Transverse colon (tissue), 4 donors: ENCODE measurements around the gene PNISR. TPM values are rescaled to one million over a fixed set of nuclear protein-coding genes. Genes with fewer than 3 reads are reported as not detected.

Source experiments
- DNase-seq: peaks from one replicate; pipeline ENCODE4 v3.0.0-alpha.2; 2019
- H3K27ac ChIP-seq, 4 donors: fragments of 200-600 bp; sonication (generic); 2 replicates each; pipeline ENCODE4 v1.5.1; 2016 to 2018; ENCODE audit warnings: inconsistent platforms in 4 of 4
- H3K27me3 ChIP-seq: fragments of 200-600 bp; sonication (generic); 2 replicates; pipeline ENCODE4 v1.5.1; 2017; ENCODE audit warnings: inconsistent platforms
- H3K36me3 ChIP-seq, 4 donors: fragments of 200-600 bp; sonication (generic); 2 replicates each; pipeline ENCODE4 v1.5.1; 2017 to 2019; ENCODE audit warnings: inconsistent platforms in 4 of 4
- H3K4me1 ChIP-seq, 4 donors: fragments of 200-600 bp; sonication (generic); 2 replicates each; pipeline ENCODE4 v1.5.1; 2017 to 2020; ENCODE audit warnings: inconsistent platforms in 4 of 4
- H3K4me3 ChIP-seq, 4 donors: fragments of 200-600 bp; sonication (generic); 1 replicate in 1 of 4; 2 replicates in 3 of 4; pipeline versions ENCODE4 v1.5.1 to v1.6.1; 2017 to 2019; ENCODE audit warnings: inconsistent platforms in 4 of 4
- H3K9me3 ChIP-seq, 2 donors: fragments of 200-600 bp; sonication (generic); 2 replicates each; pipeline ENCODE4 v1.5.1; 2017 to 2019; ENCODE audit warnings: inconsistent platforms in 2 of 2
- CTCF ChIP-seq, 5 experiments: fragments of 200-600 bp in 3 of 5; fragments of 450-650 bp in 2 of 5; sonication (generic) in 3 of 5; IDR thresholded peaks; 1 replicate in 2 of 5; 2 replicates in 3 of 5; pipeline ENCODE4 v1.5.1; 2016 to 2017; ENCODE audit warnings: antibody characterized with exemption in 5 of 5, inconsistent platforms in 3 of 5, mild to moderate bottlenecking in 2 of 5, moderate library complexity in 1 of 5
- EP300 ChIP-seq: sonication (generic); formaldehyde crosslinking; IDR thresholded peaks from one replicate; pipeline ENCODE4 v1.6.1; 2017; ENCODE audit warnings: antibody characterized with exemption, low read depth
- POLR2A ChIP-seq: fragments of 450-650 bp; IDR thresholded peaks from one replicate; pipeline ENCODE4 v1.6.1; 2016; ENCODE audit warnings: antibody characterized with exemption, mild to moderate bottlenecking, moderate library complexity
- POLR2AphosphoS5 ChIP-seq, 3 donors: sonication (generic); formaldehyde crosslinking; IDR thresholded peaks; one replicate each; pipeline ENCODE4 v1.6.1; 2016; ENCODE audit warnings: antibody characterized with exemption in 3 of 3
- WGBS, 2 donors: methylation state at CpG; one replicate each; pipeline ENCODE4 v1.1.5; 2018; ENCODE audit warnings: low coverage in 1 of 2; 5-methylcytosine and 5-hydroxymethylcytosine counted together
- in situ Hi-C, 4 donors: fragments of 200-750 bp; cut with MboI; loops; one replicate each; pipeline versions ENCODE4 v1.15.0 to v1.15.1; 2017; ENCODE audit warnings: low sequenced_read_pairs in 3 of 4, low pct_ligation_motif_present in 1 of 4, low pct_unique_long_range_greater_than_20kb in 1 of 4
- intact Hi-C: fragments of 100-400 bp; cut with DNase I; formaldehyde crosslinking; loops from one replicate; pipeline ENCODE4 v1.15.1; 2023; ENCODE audit warnings: low total_unique reads
- total RNA-seq, 4 donors: library from RNA; depleted of rRNA; stranded (reverse); fragments of >200 nt; gene quantifications; one replicate each; pipeline ENCODE4 v1.1.0, GENCODE V29; 2016

Gene PNISR
- total RNA-seq, 4 donors from 2014 or later, result 118 to 374 (median 219) TPM

DNA sequence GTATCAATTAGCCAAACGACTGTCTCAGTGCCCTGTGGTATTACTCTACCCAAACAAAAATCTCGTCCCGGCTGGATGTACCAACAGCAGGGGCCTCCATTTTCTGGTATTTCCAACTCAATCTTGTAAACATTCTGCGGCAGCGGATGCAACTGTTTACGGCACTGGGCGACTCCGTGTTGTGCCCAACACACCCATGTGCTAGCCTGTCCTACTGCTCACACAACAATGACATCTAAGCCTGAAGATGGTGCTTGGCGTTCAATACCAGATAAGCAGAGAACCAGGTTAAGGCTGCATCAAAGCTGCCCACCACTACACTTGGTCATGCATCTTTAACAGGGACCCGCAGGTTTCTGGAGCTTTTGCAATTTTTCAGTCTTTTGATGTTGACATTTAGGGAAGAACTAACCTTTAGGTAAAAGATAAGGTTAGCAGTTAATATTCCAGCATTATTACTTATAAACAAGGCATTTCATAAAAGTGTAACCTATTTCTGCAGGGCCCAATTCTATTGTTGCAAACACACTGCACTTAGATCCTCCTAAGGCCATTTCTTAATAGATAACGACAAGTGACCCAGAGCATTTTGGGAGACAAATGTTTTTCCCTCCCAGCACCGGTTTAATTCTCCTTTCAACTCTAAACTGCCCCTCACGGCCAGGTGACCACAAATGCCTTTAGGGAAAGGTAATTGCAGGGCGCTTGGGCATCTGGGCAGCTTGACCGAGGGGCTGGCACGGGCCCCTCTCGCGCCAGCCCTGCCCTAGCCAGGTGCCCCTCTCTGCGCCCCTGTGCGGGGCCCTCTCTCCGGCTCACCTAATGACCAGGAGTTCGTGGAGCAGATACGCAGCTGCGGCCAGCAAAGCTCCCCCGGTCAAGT, 76.6 kb downstream of the PNISR start:
- in situ Hi-C loops (no loop called here), intact Hi-C loops (no loop called here)
- no peak for TF ChIP-seq POLR2AphosphoS5 (IDR thresholded peaks at IDR 0.05)
- TF ChIP-seq CTCF (IDR thresholded peaks at IDR 0.05), result no peak
- no peak for TF ChIP-seq POLR2A
- TF ChIP-seq EP300, result no peak
- no peaks in the 10 kb centered on the region for H3K9me3 ChIP-seq
- no peak for DNase-seq
- H3K4me1 ChIP-seq, result peaks cover 0 to 13% (median 4%) of the 10 kb centered on the region in 4 donors
- no peaks in the 10 kb centered on the region for H3K36me3 ChIP-seq
- WGBS, 2 donors, result 65 to 72% methylated on average over 4 to 23 of the region's 25 CpGs
- peak overlapping the region; percentile 30 to 68 (median 59) for H3K4me3 ChIP-seq
- peak overlapping the region; percentile 71 to 87 (median 80) for H3K27ac ChIP-seq
- peaks cover 31% of the 10 kb centered on the region for H3K27me3 ChIP-seq

Other genes starting within 250 kb of the PNISR start
- gene FAXC, start 75.6 kb downstream of the PNISR start, total RNA-seq, result 100 to 1,000 TPM in 1 of 4 donors, 1 to 10 TPM in 2, under 1 TPM in 1; 0.75 to 285 (median 7.1) TPM
- gene COQ3, start 31.1 kb downstream of the PNISR start, total RNA-seq, result 1 to 10 TPM in 2 of 4 donors, not detected in 2; 4.9 to 5.1 TPM
- 10 to 100 TPM; 12.6 to 62.1 (median 34.7) TPM for gene USP45, start 90.1 kb upstream of the PNISR start, total RNA-seq
- gene CCNC, start 143.4 kb upstream of the PNISR start, total RNA-seq, result 100 to 1,000 TPM in 1 of 4 donors, 10 to 100 TPM in 3; 47.0 to 104 (median 63.6) TPM
- not detected for gene PRDM13, start 181.5 kb upstream of the PNISR start, total RNA-seq